HepG2 (cell line): ENCODE results near the gene COPS3. TPM values are rescaled to one million over a fixed set of nuclear protein-coding genes. Genes with fewer than 3 reads are reported as not detected.

Source experiments
- AGO2 ChIP-seq: fragments of 200-400 bp; formaldehyde crosslinking; optimal IDR thresholded peaks from 2 replicates; pipeline ENCODE3; 2017; ENCODE audit warnings: mild to moderate bottlenecking, low read depth, low read length, moderate library complexity
- ATF1 ChIP-seq: IDR thresholded peaks from 2 replicates; pipeline ENCODE4 v1.6.1; 2016; ENCODE audit warnings: mild to moderate bottlenecking, control low read depth
- ATF3 ChIP-seq: sonication (generic); formaldehyde crosslinking; IDR thresholded peaks from 2 replicates; pipeline ENCODE4 v1.4.0; 2020; ENCODE audit warnings: missing genetic modification reagents
- CBX5 ChIP-seq: sonication (generic); formaldehyde crosslinking; IDR thresholded peaks from 2 replicates; pipeline ENCODE4 v1.4.0; 2020; ENCODE audit warnings: missing genetic modification reagents, borderline replicate concordance
- DMAP1 ChIP-seq: IDR thresholded peaks from 2 replicates; pipeline ENCODE4 v1.6.1; 2016
- EED ChIP-seq: sonication (generic); formaldehyde crosslinking; IDR thresholded peaks from 2 replicates; pipeline ENCODE4 v1.5.0; 2020; ENCODE audit warnings: mild to moderate bottlenecking, missing genetic modification reagents
- FOXO1 ChIP-seq: sonication (generic); formaldehyde crosslinking; IDR thresholded peaks from 2 replicates; pipeline ENCODE4 v1.4.0; 2020; ENCODE audit warnings: missing genetic modification reagents
- MED13 ChIP-seq: sonication (generic); formaldehyde crosslinking; IDR thresholded peaks from 2 replicates; pipeline ENCODE4 v1.5.0; 2020; ENCODE audit warnings: missing genetic modification reagents
- MLXIP ChIP-seq: sonication (generic); formaldehyde crosslinking; IDR thresholded peaks from 2 replicates; pipeline ENCODE4 v1.9.0; 2021; ENCODE audit warnings: missing genetic modification reagents, borderline replicate concordance
- RBM22 ChIP-seq: fragments of 200-400 bp; formaldehyde crosslinking; optimal IDR thresholded peaks from 2 replicates; pipeline ENCODE3; 2017; ENCODE audit warnings: mild to moderate bottlenecking, low read length, moderate library complexity
- SIN3B ChIP-seq: fragments of 150-350 bp; IDR thresholded peaks from 2 replicates; pipeline ENCODE4 v1.6.1; 2014; ENCODE audit warnings: low read length
- SMARCC2 ChIP-seq: fragments of 450-650 bp; IDR thresholded peaks from 2 replicates; pipeline ENCODE4 v1.6.1; 2017; ENCODE audit warnings: antibody characterized with exemption, mild to moderate bottlenecking
- SMC3 ChIP-seq: IDR thresholded peaks from 2 replicates; pipeline ENCODE4 v1.6.1; 2011; ENCODE audit warnings: low read length, improper control_type of control experiment
- SP4 ChIP-seq: sonication (generic); formaldehyde crosslinking; IDR thresholded peaks from 2 replicates; pipeline ENCODE4 v1.8.1; 2023; ENCODE audit warnings: mild to moderate bottlenecking, missing genetic modification reagents
- ZBTB4 ChIP-seq: sonication (generic); formaldehyde crosslinking; IDR thresholded peaks from 2 replicates; pipeline ENCODE4 v1.4.0; 2020; ENCODE audit warnings: missing genetic modification reagents, mild to moderate bottlenecking, borderline replicate concordance
- ZFP91 ChIP-seq: sonication (generic); formaldehyde crosslinking; IDR thresholded peaks from 2 replicates; pipeline ENCODE4 v1.9.0; 2022; ENCODE audit warnings: missing genetic modification reagents, mild to moderate bottlenecking, borderline replicate concordance
- ZNF788 ChIP-seq: sonication (generic); formaldehyde crosslinking; IDR thresholded peaks from 2 replicates; pipeline ENCODE4 v1.5.0; 2020; ENCODE audit warnings: mild to moderate bottlenecking, missing genetic modification reagents, borderline replicate concordance
- polyA plus RNA-seq, 8 experiments: library from polyadenylated mRNA; depleted of rRNA in 3 of 8; stranded (reverse) in 7 of 8; unstranded in 1 of 8; fragments of >200 nt; fragmentation: Illumina TruSeq in 4 of 8; extraction: Trizol in 4 of 8; gene quantifications; 2 replicates each; pipeline versions ENCODE4 v1.2.1 to v1.2.3, GENCODE V29; 2011 to 2016; ENCODE audit warnings: low read depth in 4 of 8, missing spikeins in 1 of 8, mixed read lengths in 1 of 8; ENCODE audit not compliant: insufficient read depth in 1 of 8
- total RNA-seq, 5 experiments: library from RNA; depleted of rRNA; stranded (reverse); fragments of >200 nt; fragmentation: Illumina TruSeq; extraction: Trizol; gene quantifications; 2 replicates each; pipeline ENCODE4 v1.2.3, GENCODE V29; 2016; ENCODE audit warnings: low read depth in 1 of 5

The COPS3 gene
- total and polyA plus RNA-seq, 2 of the 13 experiments (the other 11 are each of a cell fraction or from before 2014, with no cell fraction given), result 46.3 to 103 TPM

GRCh38 chr17:17236295-17237025 is 44.6 kb downstream of the COPS3 start (continued):
- no peak for TF ChIP-seq SIN3B
- peak; percentile 67 for TF ChIP-seq AGO2
- no peak for TF ChIP-seq MED13 (CRISPR knock-in tag)
- no peak for TF ChIP-seq EED (CRISPR knock-in tag)
- TF ChIP-seq ZNF788, result no peak
- no peak for TF ChIP-seq SMARCC2
- TF ChIP-seq SP4 (CRISPR knock-in tag), result peak; percentile 54
- TF ChIP-seq FOXO1 (CRISPR knock-in tag), result no peak
- TF ChIP-seq ATF3 (CRISPR knock-in tag), result no peak
- TF ChIP-seq RBM22, result peak; percentile 19
- TF ChIP-seq ATF1, result no peak
- no peak for TF ChIP-seq ZFP91 (CRISPR knock-in tag)
- no peak for TF ChIP-seq MLXIP (CRISPR knock-in tag)
- TF ChIP-seq SMC3, result no peak
- no peak for TF ChIP-seq CBX5 (CRISPR knock-in tag)
- TF ChIP-seq DMAP1 (CRISPR knock-in tag), result no peak
- TF ChIP-seq ZBTB4 (CRISPR knock-in tag), result no peak
- TF ChIP-seq, all 625 proteins: peak for 19
